ENCODE results near the gene LRRC23. TPM values are rescaled to one million over a fixed set of nuclear protein-coding genes. Genes with fewer than 3 reads are reported as not detected.
A peak's percentile ranks its signal among the peaks of the same experiment; 100 is the strongest.

LRRC23 gene
- total RNA-seq, 4 donors from 2014 or later = 8.3 to 12.9 (median 11.0) TPM

- Histone ChIP-seq H3K36me3 (no peaks in the 10 kb centered on the region), H3K9me3 (no peaks in the 10 kb centered on the region), H3K27ac (replicated peaks in 1 of 4) (no peak overlapping the region), H3K27me3 (no peaks in the 10 kb centered on the region), H3K4me3 (peak overlapping the region in 2 of 4 donors; percentile 27 to 45), H3K4me1 (peaks cover 1 to 23% (median 18%) of the 10 kb centered on the region in 4 donors)
- WGBS = 87% methylated on average over 17 of the region's 21 CpGs
- TF ChIP-seq EP300 (IDR thresholded peaks at IDR 0.05) (no peak), POLR2AphosphoS5 (IDR thresholded peaks at IDR 0.05) (no peak), POLR2A (IDR thresholded peaks at IDR 0.05; ENCODE audit: low read depth) (no peak)
- TF ChIP-seq, protein P1, sequence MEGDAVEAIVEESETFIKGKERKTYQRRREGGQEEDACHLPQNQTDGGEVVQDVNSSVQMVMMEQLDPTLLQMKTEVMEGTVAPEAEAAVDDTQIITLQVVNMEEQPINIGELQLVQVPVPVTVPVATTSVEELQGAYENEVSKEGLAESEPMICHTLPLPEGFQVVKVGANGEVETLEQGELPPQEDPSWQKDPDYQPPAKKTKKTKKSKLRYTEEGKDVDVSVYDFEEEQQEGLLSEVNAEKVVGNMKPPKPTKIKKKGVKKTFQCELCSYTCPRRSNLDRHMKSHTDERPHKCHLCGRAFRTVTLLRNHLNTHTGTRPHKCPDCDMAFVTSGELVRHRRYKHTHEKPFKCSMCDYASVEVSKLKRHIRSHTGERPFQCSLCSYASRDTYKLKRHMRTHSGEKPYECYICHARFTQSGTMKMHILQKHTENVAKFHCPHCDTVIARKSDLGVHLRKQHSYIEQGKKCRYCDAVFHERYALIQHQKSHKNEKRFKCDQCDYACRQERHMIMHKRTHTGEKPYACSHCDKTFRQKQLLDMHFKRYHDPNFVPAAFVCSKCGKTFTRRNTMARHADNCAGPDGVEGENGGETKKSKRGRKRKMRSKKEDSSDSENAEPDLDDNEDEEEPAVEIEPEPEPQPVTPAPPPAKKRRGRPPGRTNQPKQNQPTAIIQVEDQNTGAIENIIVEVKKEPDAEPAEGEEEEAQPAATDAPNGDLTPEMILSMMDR (IDR thresholded peaks at IDR 0.05) = no peak
- DNase-seq (ENCODE audit: extremely low spot score) = no peak
- intact Hi-C loops (cut with DNase I) = no loop called here
Observed at GRCh38 chr12:6954316-6955107, 49.9 kb downstream of the LRRC23 start.

- WGBS = 94% methylated on average over 11 of the region's 22 CpGs
- no peak for DNase-seq (ENCODE audit: extremely low spot score)
Observed at GRCh38 chr12:6955108-6956020, 50.7 kb downstream of the LRRC23 start.

DNA sequence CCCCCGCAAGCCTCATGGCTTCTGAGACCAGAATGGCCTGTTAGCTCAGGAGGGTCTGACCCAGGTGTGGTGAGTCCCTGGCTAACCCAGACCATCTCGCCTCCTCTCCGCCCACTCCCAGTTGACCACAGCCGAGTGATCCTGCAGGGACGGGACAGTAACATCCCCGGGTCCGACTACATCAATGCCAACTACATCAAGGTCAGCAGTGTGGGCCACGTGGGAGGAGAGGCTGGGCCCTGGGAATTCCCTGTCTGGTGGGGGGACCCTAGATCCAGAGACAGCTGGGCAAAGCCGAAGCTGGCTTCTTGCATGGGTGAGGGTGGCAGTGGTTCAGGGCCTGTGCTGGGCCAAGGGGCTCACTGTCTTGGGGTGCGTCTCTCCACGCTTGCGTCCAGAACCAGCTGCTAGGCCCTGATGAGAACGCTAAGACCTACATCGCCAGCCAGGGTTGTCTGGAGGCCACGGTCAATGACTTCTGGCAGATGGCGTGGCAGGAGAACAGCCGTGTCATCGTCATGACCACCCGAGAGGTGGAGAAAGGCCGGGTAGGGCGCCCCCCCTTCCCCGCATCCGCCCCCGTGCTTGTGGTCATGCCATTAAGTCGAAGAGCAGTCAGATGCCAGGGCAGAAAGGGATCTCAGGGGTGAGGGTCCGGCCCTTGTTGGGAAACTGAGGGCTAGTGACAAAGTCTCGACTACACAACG, 51.6 kb downstream of the LRRC23 start:
- no peaks in the 10 kb centered on the region for H3K27me3 ChIP-seq
- no peaks in the 10 kb centered on the region for H3K36me3 ChIP-seq
- H3K4me1 ChIP-seq = peaks cover 18 to 40% (median 33%) of the 10 kb centered on the region in 4 donors
- H3K27ac ChIP-seq (replicated peaks in 1 of 4) = no peak overlapping the region
- H3K4me3 ChIP-seq = no peak overlapping the region
- intact Hi-C loops (cut with DNase I) = no loop called here
- TF ChIP-seq EP300 (IDR thresholded peaks at IDR 0.05) = no peak
- TF ChIP-seq POLR2AphosphoS5 (IDR thresholded peaks at IDR 0.05) = no peak
- TF ChIP-seq, protein P1 (IDR thresholded peaks at IDR 0.05) = no peak
- TF ChIP-seq POLR2A (IDR thresholded peaks at IDR 0.05; ENCODE audit: low read depth) = no peak
- DNase-seq (ENCODE audit: extremely low spot score) = no peak
- no peaks in the 10 kb centered on the region for H3K9me3 ChIP-seq
- 71% methylated on average over 6 of the region's 28 CpGs for WGBS

More at GRCh38 chr12:6955108-6956020, 50.7 kb downstream of the LRRC23 start:
- intact Hi-C loops (cut with DNase I) = no loop called here
- Histone ChIP-seq H3K4me3 (no peak overlapping the region), H3K9me3 (no peaks in the 10 kb centered on the region), H3K36me3 (no peaks in the 10 kb centered on the region), H3K27me3 (no peaks in the 10 kb centered on the region), H3K4me1 (peaks cover 10 to 32% (median 25%) of the 10 kb centered on the region in 4 donors), H3K27ac (replicated peaks in 1 of 4) (no peak overlapping the region)
- no peak for TF ChIP-seq EP300 (IDR thresholded peaks at IDR 0.05)
- TF ChIP-seq POLR2AphosphoS5 (IDR thresholded peaks at IDR 0.05) = no peak
- no peak for TF ChIP-seq POLR2A (IDR thresholded peaks at IDR 0.05; ENCODE audit: low read depth)
- TF ChIP-seq, protein P1 (IDR thresholded peaks at IDR 0.05) = no peak

GRCh38 chr12:6957151-6957701, 52.6 kb downstream of the LRRC23 start:
- Histone ChIP-seq H3K4me3 (no peak overlapping the region), H3K9me3 (no peaks in the 10 kb centered on the region), H3K27ac (replicated peaks in 1 of 4) (no peak overlapping the region), H3K36me3 (no peaks in the 10 kb centered on the region), H3K4me1 (peaks cover 28 to 50% (median 44%) of the 10 kb centered on the region in 4 donors), H3K27me3 (no peaks in the 10 kb centered on the region)
- no peak for DNase-seq (ENCODE audit: extremely low spot score)
- 89% methylated on average over 9 of the region's 20 CpGs for WGBS
- TF ChIP-seq EP300 (IDR thresholded peaks at IDR 0.05) (no peak), POLR2A (IDR thresholded peaks at IDR 0.05; ENCODE audit: low read depth) (no peak), POLR2AphosphoS5 (IDR thresholded peaks at IDR 0.05) (no peak)
- TF ChIP-seq, protein P1 (IDR thresholded peaks at IDR 0.05) = no peak
- intact Hi-C loops (cut with DNase I) = no loop called here
